ENCODE data around the gene GGT5. TPM values are rescaled to one million over a fixed set of nuclear protein-coding genes. Genes with fewer than 3 reads are reported as not detected.

GGT5 gene
- total and polyA plus RNA-seq, 2 of the 13 experiments (the other 11 are each of a cell fraction or from before 2014, with no cell fraction given), result 0.69 to 3.1 TPM

GRCh38 chr22:24176040-24176439, 68.8 kb downstream of the GGT5 start:
- ATAC-seq (no peak), DNase-seq (ENCODE audit: low spot score) (no peak), FAIRE-seq (no peak)
- Histone ChIP-seq H2AFZ (ENCODE audit: low read length) (no peak overlapping the region), H3K79me2 (ENCODE audit: insufficient read depth, low read length) (no peaks in the 10 kb centered on the region), H3K27me3 (ENCODE audit: control insufficient read depth in 1 of 2, insufficient read depth in 2 of 2, low read length in 2 of 2) (no peaks in the 10 kb centered on the region), H4K20me1 (ENCODE audit: insufficient read depth, low read length) (peaks cover 6% of the 10 kb centered on the region; the same call in 1 of the 2 replicates), H3K4me3 (replicated peaks in 1 of 3; ENCODE audit: insufficient read depth in 1 of 3, low read depth in 2 of 3, low read length in 3 of 3) (no peak overlapping the region), H3K4me2 (ENCODE audit: low read depth, low read length) (no peak overlapping the region), H3K27ac (ENCODE audit: extremely low read length, insufficient read depth, low read length) (no peak overlapping the region), H3K9me3 (ENCODE audit: low read length) (no peaks in the 10 kb centered on the region), H3K36me3 (replicated peaks in 1 of 2; ENCODE audit: control insufficient read depth in 1 of 2, insufficient read depth in 2 of 2, low read length in 2 of 2) (peaks cover 12 to 46% of the 10 kb centered on the region in 2 experiments; a peak in 4 of 5 replicates), H3K4me1 (ENCODE audit: insufficient read depth, low read length) (peaks cover 7% of the 10 kb centered on the region), H3K9ac (ENCODE audit: insufficient read depth, low read depth, low read length) (no peak overlapping the region)
- ChIA-PET CTCF (ENCODE audit: low intra/inter-chr PET ratio, low total read pairs) (no interaction called here), POLR2A (no interaction called here)
- intact Hi-C loops (cut with micrococcal nuclease; ENCODE audit: unreplicated experiment), result no loop called here
- no peak for TF ChIP-seq ZNF343 (CRISPR knock-in tag; IDR thresholded peaks at IDR 0.05)
- 100% methylated on average over 9 of the region's 11 CpGs for WGBS (ENCODE audit: low lambda C conversion rate)
- in situ Hi-C loops (cut with HindIII; ENCODE audit: extremely low pct_ligation_motif_present, low pct_unique_long_range_greater_than_20kb), result no loop called here
- BruUV-seq (replicated peaks), result no TSS peak

GRCh38 chr22:24175160-24175808, 69.6 kb downstream of the GGT5 start:
- Histone ChIP-seq H4K20me1 (ENCODE audit: insufficient read depth, low read length) (peaks cover 6% of the 10 kb centered on the region; the same call in 1 of the 2 replicates), H3K27ac (ENCODE audit: extremely low read length, insufficient read depth, low read length) (no peak overlapping the region), H3K4me3 (replicated peaks in 1 of 3; ENCODE audit: insufficient read depth in 1 of 3, low read depth in 2 of 3, low read length in 3 of 3) (no peak overlapping the region), H3K27me3 (ENCODE audit: control insufficient read depth in 1 of 2, insufficient read depth in 2 of 2, low read length in 2 of 2) (no peaks in the 10 kb centered on the region), H3K36me3 (replicated peaks in 1 of 2; ENCODE audit: control insufficient read depth in 1 of 2, insufficient read depth in 2 of 2, low read length in 2 of 2) (peaks cover 16 to 48% of the 10 kb centered on the region in 2 experiments; a peak in 4 of 5 replicates), H3K79me2 (ENCODE audit: insufficient read depth, low read length) (no peaks in the 10 kb centered on the region), H2AFZ (ENCODE audit: low read length) (no peak overlapping the region), H3K9me3 (ENCODE audit: low read length) (no peaks in the 10 kb centered on the region), H3K9ac (ENCODE audit: insufficient read depth, low read depth, low read length) (no peak overlapping the region), H3K4me2 (ENCODE audit: low read depth, low read length) (no peak overlapping the region), H3K4me1 (ENCODE audit: insufficient read depth, low read length) (no peaks in the 10 kb centered on the region)
- DNase-seq (ENCODE audit: low spot score) (peak; percentile 59), ATAC-seq (peak; percentile 84), FAIRE-seq (peak; percentile 36)
- WGBS (ENCODE audit: low lambda C conversion rate), result 70% methylated on average over 7 of the region's 11 CpGs
- in situ Hi-C loops (cut with HindIII; ENCODE audit: extremely low pct_ligation_motif_present, low pct_unique_long_range_greater_than_20kb) (no loop called here), intact Hi-C loops (cut with micrococcal nuclease; ENCODE audit: unreplicated experiment) (no loop called here)
- BruUV-seq (replicated peaks), result no TSS peak
- CTCF ChIA-PET (ENCODE audit: low intra/inter-chr PET ratio, low total read pairs), result interaction anchor here (1.1 to 1.9 kb wide), 4 partner anchors 19 to 219 kb away, joined by 3 to 7 read pairs (median 4); no protein-coding TSS in a partner anchor
- POLR2A ChIA-PET, result interaction anchor here (0.6 kb wide), 1 partner anchor 380 kb away, joined by 3 read pairs; no protein-coding TSS in a partner anchor
- TF ChIP-seq, protein P1, sequence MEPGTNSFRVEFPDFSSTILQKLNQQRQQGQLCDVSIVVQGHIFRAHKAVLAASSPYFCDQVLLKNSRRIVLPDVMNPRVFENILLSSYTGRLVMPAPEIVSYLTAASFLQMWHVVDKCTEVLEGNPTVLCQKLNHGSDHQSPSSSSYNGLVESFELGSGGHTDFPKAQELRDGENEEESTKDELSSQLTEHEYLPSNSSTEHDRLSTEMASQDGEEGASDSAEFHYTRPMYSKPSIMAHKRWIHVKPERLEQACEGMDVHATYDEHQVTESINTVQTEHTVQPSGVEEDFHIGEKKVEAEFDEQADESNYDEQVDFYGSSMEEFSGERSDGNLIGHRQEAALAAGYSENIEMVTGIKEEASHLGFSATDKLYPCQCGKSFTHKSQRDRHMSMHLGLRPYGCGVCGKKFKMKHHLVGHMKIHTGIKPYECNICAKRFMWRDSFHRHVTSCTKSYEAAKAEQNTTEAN (CRISPR knock-in tag; conservative IDR thresholded peaks at IDR 0.05), result no peak
- no peak for TF ChIP-seq NFKB2 (CRISPR knock-in tag; IDR thresholded peaks at IDR 0.05; ENCODE audit: borderline replicate concordance)
- TF ChIP-seq ZNF484 (CRISPR knock-in tag; IDR thresholded peaks at IDR 0.05; ENCODE audit: borderline replicate concordance, low read depth), result no peak
- TF ChIP-seq ZBTB44 (CRISPR knock-in tag; IDR thresholded peaks at IDR 0.05), result no peak
- TF ChIP-seq POLR2A (IDR thresholded peaks at IDR 0.05; ENCODE audit: insufficient read depth in 1 of 2, low read depth in 2 of 2, low read length in 2 of 2), result no peak
- TF ChIP-seq RFX5 (IDR thresholded peaks at IDR 0.05; ENCODE audit: low read depth, low read length), result no peak
- TF ChIP-seq ATM (IDR thresholded peaks at IDR 0.05; ENCODE audit: borderline replicate concordance), result no peak
- TF ChIP-seq, protein P2, sequence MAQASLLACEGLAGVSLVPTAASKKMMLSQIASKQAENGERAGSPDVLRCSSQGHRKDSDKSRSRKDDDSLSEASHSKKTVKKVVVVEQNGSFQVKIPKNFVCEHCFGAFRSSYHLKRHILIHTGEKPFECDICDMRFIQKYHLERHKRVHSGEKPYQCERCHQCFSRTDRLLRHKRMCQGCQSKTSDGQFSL (CRISPR knock-in tag; IDR thresholded peaks at IDR 0.05), result 0 out of 2 replicates have a peak, but pooled peaks have one; percentile 15
- no peak for TF ChIP-seq TRIM24 (CRISPR knock-in tag; IDR thresholded peaks at IDR 0.05)
- TF ChIP-seq NR3C1 (CRISPR knock-in tag; IDR thresholded peaks at IDR 0.05), result no peak

Data from HepG2 (cell line).